Smooth muscle cell (in vitro differentiated cells): ENCODE results near the gene AFAP1L2. TPM values are rescaled to one million over a fixed set of nuclear protein-coding genes. Genes with fewer than 3 reads are reported as not detected.

ENCODE experiments used
- DNase-seq: peaks from one replicate; lab custom pipeline; 2025; ENCODE audit not compliant: unreplicated experiment; lab: John Stamatoyannopoulos, UW
- H2AFZ ChIP-seq: fragments of 200-600 bp; sonication (generic); 2 replicates; pipeline ENCODE4 v1.6.0; 2016; ENCODE audit warnings: antibody characterized with exemption, low read depth, mild to moderate bottlenecking
- H3F3A ChIP-seq: fragments of 200-600 bp; sonication (generic); 2 replicates; pipeline ENCODE4 v1.6.0; 2017; ENCODE audit warnings: antibody characterized with exemption, low read depth
- H3K27ac ChIP-seq: fragments of 200-600 bp; sonication (generic); 2 replicates; pipeline ENCODE4 v1.5.1; 2016; ENCODE audit warnings: low read depth, mild to moderate bottlenecking
- H3K27me3 ChIP-seq: fragments of 200-600 bp; sonication (generic); 2 replicates; pipeline ENCODE4 v1.6.1; 2016; ENCODE audit warnings: low read depth, mild to moderate bottlenecking
- H3K36me3 ChIP-seq: fragments of 200-600 bp; sonication (generic); 2 replicates; pipeline ENCODE4 v1.5.1; 2016; ENCODE audit warnings: low read depth
- H3K4me1 ChIP-seq: fragments of 200-600 bp; sonication (generic); 2 replicates; pipeline ENCODE4 v1.5.1; 2016; ENCODE audit warnings: low read depth
- H3K4me2 ChIP-seq: fragments of 200-600 bp; sonication (generic); 2 replicates; pipeline ENCODE4 v1.6.0; 2016; ENCODE audit warnings: mild to moderate bottlenecking
- H3K4me3 ChIP-seq: fragments of 200-600 bp; sonication (generic); 2 replicates; pipeline ENCODE4 v1.5.1; 2016; ENCODE audit warnings: mild to moderate bottlenecking
- H3K79me2 ChIP-seq: fragments of 200-600 bp; sonication (generic); 2 replicates; pipeline ENCODE4 v1.6.0; 2016; ENCODE audit warnings: low read depth, mild to moderate bottlenecking
- H3K9ac ChIP-seq: fragments of 200-600 bp; sonication (generic); 2 replicates; pipeline ENCODE4 v1.6.0; 2016; ENCODE audit warnings: low read depth
- H3K9me3 ChIP-seq: fragments of 200-600 bp; sonication (generic); replicated peaks from 2 replicates; pipeline ENCODE4 v1.5.1; 2016; ENCODE audit warnings: low read depth
- H4K20me1 ChIP-seq: fragments of 200-600 bp; sonication (generic); 2 replicates; pipeline ENCODE4 v1.6.0; 2016; ENCODE audit warnings: low read depth
- WGBS: methylation state at CpG from one replicate; pipeline ENCODE4 v1.1.7; 2016; ENCODE audit warnings: low lambda C conversion rate; 5-methylcytosine and 5-hydroxymethylcytosine counted together
- polyA plus RNA-seq: library from polyadenylated mRNA; unstranded; fragments of >200 nt; fragmentation: Nextera tagmentation; extraction: Ambion mirVana; gene quantifications from 2 replicates; pipeline ENCODE4 v1.2.1, GENCODE V29; 2016
- total RNA-seq: library from RNA; depleted of rRNA; stranded (reverse); fragments of >200 nt; gene quantifications from 2 replicates; pipeline ENCODE4 v1.2.3, GENCODE V29; 2014
- TF ChIP-seq, protein P1 (sequence below): fragments of 200-600 bp; sonication (generic); IDR thresholded peaks from 2 replicates; pipeline ENCODE4 v1.5.1; 2017; ENCODE audit warnings: borderline replicate concordance, mild to moderate bottlenecking, antibody characterized with exemption; ENCODE audit not compliant: insufficient read depth, poor library complexity, severe bottlenecking

Gene AFAP1L2
- total and polyA plus RNA-seq, 2 experiments from 2014 or later, result 43.3 to 47.2 TPM

- no peaks in the 10 kb centered on the region for H3K27me3 ChIP-seq
- peak overlapping the region; percentile 73 for H3K4me2 ChIP-seq
- peaks cover 74% of the 10 kb centered on the region for H3K79me2 ChIP-seq
- H3K4me3 ChIP-seq, result no peak overlapping the region
- no peaks in the 10 kb centered on the region for H3K9me3 ChIP-seq
- WGBS, result 29% methylated on average over 3 of the region's 3 CpGs
- no peak overlapping the region for H2AFZ ChIP-seq
- no peak overlapping the region for H3K9ac ChIP-seq
- peaks cover 62% of the 10 kb centered on the region for H4K20me1 ChIP-seq
- H3K27ac ChIP-seq, result peak overlapping the region; percentile 71
- TF ChIP-seq, protein P1, sequence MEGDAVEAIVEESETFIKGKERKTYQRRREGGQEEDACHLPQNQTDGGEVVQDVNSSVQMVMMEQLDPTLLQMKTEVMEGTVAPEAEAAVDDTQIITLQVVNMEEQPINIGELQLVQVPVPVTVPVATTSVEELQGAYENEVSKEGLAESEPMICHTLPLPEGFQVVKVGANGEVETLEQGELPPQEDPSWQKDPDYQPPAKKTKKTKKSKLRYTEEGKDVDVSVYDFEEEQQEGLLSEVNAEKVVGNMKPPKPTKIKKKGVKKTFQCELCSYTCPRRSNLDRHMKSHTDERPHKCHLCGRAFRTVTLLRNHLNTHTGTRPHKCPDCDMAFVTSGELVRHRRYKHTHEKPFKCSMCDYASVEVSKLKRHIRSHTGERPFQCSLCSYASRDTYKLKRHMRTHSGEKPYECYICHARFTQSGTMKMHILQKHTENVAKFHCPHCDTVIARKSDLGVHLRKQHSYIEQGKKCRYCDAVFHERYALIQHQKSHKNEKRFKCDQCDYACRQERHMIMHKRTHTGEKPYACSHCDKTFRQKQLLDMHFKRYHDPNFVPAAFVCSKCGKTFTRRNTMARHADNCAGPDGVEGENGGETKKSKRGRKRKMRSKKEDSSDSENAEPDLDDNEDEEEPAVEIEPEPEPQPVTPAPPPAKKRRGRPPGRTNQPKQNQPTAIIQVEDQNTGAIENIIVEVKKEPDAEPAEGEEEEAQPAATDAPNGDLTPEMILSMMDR, result no peak
- peaks cover 27% of the 10 kb centered on the region for H3K4me1 ChIP-seq
- DNase-seq, result no peak
- peaks cover 15% of the 10 kb centered on the region for H3F3A ChIP-seq
- no peaks in the 10 kb centered on the region for H3K36me3 ChIP-seq
Observed at GRCh38 chr10:114356751-114357514, 47.4 kb downstream of the AFAP1L2 start.

GRCh38 chr10:114356126-114356525 is 48.2 kb downstream of the AFAP1L2 start:
- Histone ChIP-seq H3K9me3 (no peaks in the 10 kb centered on the region), H3K9ac (no peak overlapping the region), H3K27ac (peak overlapping the region; percentile 71), H4K20me1 (peaks cover 64% of the 10 kb centered on the region), H3K4me2 (peak overlapping the region; percentile 73), H3K79me2 (peaks cover 74% of the 10 kb centered on the region), H3K36me3 (no peaks in the 10 kb centered on the region), H3F3A (peaks cover 19% of the 10 kb centered on the region), H2AFZ (no peak overlapping the region), H3K4me1 (peaks cover 35% of the 10 kb centered on the region), H3K27me3 (no peaks in the 10 kb centered on the region), H3K4me3 (no peak overlapping the region)
- TF ChIP-seq, protein P1, result no peak
- no peak for DNase-seq
- 92% methylated on average over 4 of the region's 4 CpGs for WGBS

DNA sequence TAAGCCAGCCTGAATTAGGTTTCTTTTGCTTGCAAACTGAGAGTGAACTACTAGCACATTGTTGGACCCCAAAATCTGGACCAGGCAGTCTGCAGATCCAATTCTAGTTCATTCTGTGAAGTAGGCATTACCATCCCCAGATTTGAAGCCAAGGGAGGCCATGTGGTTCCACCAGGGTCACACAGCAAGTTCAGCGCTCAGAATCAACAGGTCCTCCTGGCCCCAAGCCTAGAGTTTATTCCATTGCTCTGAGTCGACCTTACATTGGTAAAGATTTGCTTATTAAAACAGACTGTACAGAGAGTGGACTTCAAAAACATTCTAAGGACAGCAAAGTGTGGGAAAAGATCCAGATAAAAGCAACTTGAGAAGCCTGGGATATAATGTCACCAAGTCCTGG is 50.9 kb downstream of the AFAP1L2 start:
- Histone ChIP-seq H3K27me3 (no peaks in the 10 kb centered on the region), H3K4me1 (peaks cover 48% of the 10 kb centered on the region), H3K79me2 (peaks cover 56% of the 10 kb centered on the region), H3K27ac (no peak overlapping the region), H3F3A (peaks cover 28% of the 10 kb centered on the region), H3K36me3 (no peaks in the 10 kb centered on the region), H4K20me1 (peaks cover 76% of the 10 kb centered on the region), H2AFZ (no peak overlapping the region), H3K4me3 (no peak overlapping the region), H3K4me2 (no peak overlapping the region), H3K9ac (no peak overlapping the region), H3K9me3 (no peaks in the 10 kb centered on the region)
- TF ChIP-seq, protein P1, result no peak
- DNase-seq, result no peak
- 79% methylated on average over 2 of the region's 2 CpGs for WGBS
